GM23338 (cell line): ENCODE data around the gene MTRF1L.

Source experiments
- CREB1 ChIP-seq: fragments of 250-450 bp; sonication (Bioruptor Pico); IDR thresholded peaks from 2 replicates; pipeline ENCODE4 v1.5.0; 2020; ENCODE audit warnings: low read depth, mild to moderate bottlenecking, moderate library complexity
- CTCF ChIP-seq, 2 experiments: fragments of 200-600 bp in 1 of 2; sonication (generic) in 1 of 2; conservative IDR thresholded peaks; 2 replicates each; pipeline versions ENCODE4 v1.5.1 to v1.6.1; 2016 to 2017; ENCODE audit warnings: antibody characterized with exemption in 2 of 2, low read depth in 2 of 2, mild to moderate bottlenecking in 2 of 2, moderate library complexity in 1 of 2
- ETS1 ChIP-seq: IDR thresholded peaks from 2 replicates; pipeline ENCODE4 v1.6.1; 2016; ENCODE audit warnings: antibody characterized with exemption
- EZH2 ChIP-seq: fragments of 200-600 bp; sonication (generic); IDR thresholded peaks from one replicate; pipeline ENCODE4 v1.8.0; 2017; ENCODE audit warnings: antibody characterized with exemption, mild to moderate bottlenecking, low read depth; ENCODE audit not compliant: unreplicated experiment
- EZH2phosphoT487 ChIP-seq: fragments of 200-600 bp; sonication (generic); IDR thresholded peaks from one replicate; pipeline ENCODE4 v1.8.1; 2018; ENCODE audit warnings: antibody characterized with exemption; ENCODE audit not compliant: unreplicated experiment
- JUNB ChIP-seq: IDR thresholded peaks from one replicate; pipeline ENCODE4 v1.6.1; 2016; ENCODE audit warnings: antibody characterized with exemption; ENCODE audit not compliant: unreplicated experiment
- NANOG ChIP-seq: IDR thresholded peaks from 2 replicates; pipeline ENCODE4 v1.6.1; 2016; ENCODE audit warnings: antibody characterized with exemption, borderline replicate concordance
- POLR2AphosphoS5 ChIP-seq: IDR thresholded peaks from 2 replicates; pipeline ENCODE4 v1.6.1; 2016; ENCODE audit warnings: antibody characterized with exemption, low read depth
- STAT1 ChIP-seq: IDR thresholded peaks from one replicate; pipeline ENCODE4 v1.6.1; 2016; ENCODE audit warnings: antibody characterized with exemption; ENCODE audit not compliant: unreplicated experiment
- ZNF114 ChIP-seq: fragments of 250-450 bp; sonication (Bioruptor Pico); IDR thresholded peaks from 2 replicates; pipeline ENCODE4 v1.5.0; 2020; ENCODE audit warnings: mild to moderate bottlenecking, moderate library complexity
- ZNF331 ChIP-seq: fragments of 250-450 bp; sonication (Bioruptor Pico); IDR thresholded peaks from 2 replicates; pipeline ENCODE4 v1.5.0; 2020; ENCODE audit warnings: low read depth, mild to moderate bottlenecking, moderate library complexity
- ZNF462 ChIP-seq: fragments of 250-450 bp; sonication (Bioruptor Pico); IDR thresholded peaks from 2 replicates; pipeline ENCODE4 v1.5.0; 2020; ENCODE audit warnings: mild to moderate bottlenecking, moderate library complexity
- TF ChIP-seq, protein P1 (sequence below): IDR thresholded peaks from one replicate; pipeline ENCODE4 v1.6.1; 2018; ENCODE audit warnings: antibody characterized with exemption; ENCODE audit not compliant: unreplicated experiment

DNA sequence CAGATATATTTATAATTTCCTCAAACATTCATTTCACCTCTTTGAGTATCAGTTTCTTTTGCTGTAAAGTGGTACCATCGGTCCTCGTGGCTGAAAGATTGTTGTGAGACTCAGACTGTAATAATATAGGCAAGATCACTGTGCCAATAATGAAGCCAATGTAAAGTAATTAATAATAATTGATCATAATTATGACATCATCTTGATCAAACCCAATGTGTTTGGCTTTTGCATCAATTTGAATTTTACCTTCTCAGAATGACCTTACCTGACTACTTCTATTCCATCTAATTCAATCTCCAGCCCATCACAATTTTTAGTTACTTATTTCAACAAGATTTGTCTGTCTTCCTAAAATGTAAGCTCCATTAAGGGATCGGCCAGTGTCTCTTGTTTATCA lies 15.8 kb upstream of the MTRF1L start:
- TF ChIP-seq CTCF (conservative IDR thresholded peaks at IDR 0.05; ENCODE audit: low read depth in 2 of 2), result no peak
- TF ChIP-seq POLR2AphosphoS5, result no peak
- TF ChIP-seq, protein P1, sequence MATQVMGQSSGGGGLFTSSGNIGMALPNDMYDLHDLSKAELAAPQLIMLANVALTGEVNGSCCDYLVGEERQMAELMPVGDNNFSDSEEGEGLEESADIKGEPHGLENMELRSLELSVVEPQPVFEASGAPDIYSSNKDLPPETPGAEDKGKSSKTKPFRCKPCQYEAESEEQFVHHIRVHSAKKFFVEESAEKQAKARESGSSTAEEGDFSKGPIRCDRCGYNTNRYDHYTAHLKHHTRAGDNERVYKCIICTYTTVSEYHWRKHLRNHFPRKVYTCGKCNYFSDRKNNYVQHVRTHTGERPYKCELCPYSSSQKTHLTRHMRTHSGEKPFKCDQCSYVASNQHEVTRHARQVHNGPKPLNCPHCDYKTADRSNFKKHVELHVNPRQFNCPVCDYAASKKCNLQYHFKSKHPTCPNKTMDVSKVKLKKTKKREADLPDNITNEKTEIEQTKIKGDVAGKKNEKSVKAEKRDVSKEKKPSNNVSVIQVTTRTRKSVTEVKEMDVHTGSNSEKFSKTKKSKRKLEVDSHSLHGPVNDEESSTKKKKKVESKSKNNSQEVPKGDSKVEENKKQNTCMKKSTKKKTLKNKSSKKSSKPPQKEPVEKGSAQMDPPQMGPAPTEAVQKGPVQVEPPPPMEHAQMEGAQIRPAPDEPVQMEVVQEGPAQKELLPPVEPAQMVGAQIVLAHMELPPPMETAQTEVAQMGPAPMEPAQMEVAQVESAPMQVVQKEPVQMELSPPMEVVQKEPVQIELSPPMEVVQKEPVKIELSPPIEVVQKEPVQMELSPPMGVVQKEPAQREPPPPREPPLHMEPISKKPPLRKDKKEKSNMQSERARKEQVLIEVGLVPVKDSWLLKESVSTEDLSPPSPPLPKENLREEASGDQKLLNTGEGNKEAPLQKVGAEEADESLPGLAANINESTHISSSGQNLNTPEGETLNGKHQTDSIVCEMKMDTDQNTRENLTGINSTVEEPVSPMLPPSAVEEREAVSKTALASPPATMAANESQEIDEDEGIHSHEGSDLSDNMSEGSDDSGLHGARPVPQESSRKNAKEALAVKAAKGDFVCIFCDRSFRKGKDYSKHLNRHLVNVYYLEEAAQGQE, result no peak
- no peak for TF ChIP-seq EZH2
- TF ChIP-seq EZH2phosphoT487, result no peak
- TF ChIP-seq ETS1, result no peak
- no peak for TF ChIP-seq CREB1 (CRISPR knock-in tag)
- no peak for TF ChIP-seq ZNF114
- no peak for TF ChIP-seq JUNB
- no peak for TF ChIP-seq ZNF462 (CRISPR knock-in tag)
- no peak for TF ChIP-seq NANOG
- no peak for TF ChIP-seq STAT1
- no peak for TF ChIP-seq ZNF331 (CRISPR knock-in tag)
